Mesodermal cell (in vitro differentiated cells): Measurements from ENCODE around the gene RNF183.

ENCODE experiments used
- H3K27ac ChIP-seq: 2 replicates; pipeline ENCODE4 v1.7.0; 2013; ENCODE audit warnings: mild to moderate bottlenecking, low read depth, low read length, moderate library complexity; ENCODE audit not compliant: severe bottlenecking
- H3K36me3 ChIP-seq: 2 replicates; pipeline ENCODE4 v1.7.1; 2013; ENCODE audit warnings: mild to moderate bottlenecking, low read length, moderate library complexity; ENCODE audit not compliant: control insufficient read depth, insufficient read depth
- H3K4me1 ChIP-seq: one replicate; pipeline ENCODE4 v1.7.1; 2013; ENCODE audit warnings: mild to moderate bottlenecking, low read length; ENCODE audit not compliant: insufficient read depth, control insufficient read depth, poor library complexity, severe bottlenecking
- H3K4me3 ChIP-seq: 2 replicates; pipeline ENCODE4 v1.7.0; 2013; ENCODE audit warnings: low read length, control low read depth, mild to moderate bottlenecking; ENCODE audit not compliant: insufficient read depth, poor library complexity, severe bottlenecking; ENCODE audit errors: extremely low read depth
- H3K9me3 ChIP-seq: 2 replicates; pipeline ENCODE4 v1.7.1; 2013; ENCODE audit warnings: mild to moderate bottlenecking, low read length, moderate library complexity; ENCODE audit not compliant: control insufficient read depth
- WGBS, 2 experiments: methylation state at CpG; one replicate each; pipeline ENCODE4 v1.1.5; 2013; ENCODE audit warnings: missing lambda C conversion rate in 2 of 2; ENCODE audit not compliant: insufficient coverage in 2 of 2; 5-methylcytosine and 5-hydroxymethylcytosine counted together

RNF183 gene

DNA sequence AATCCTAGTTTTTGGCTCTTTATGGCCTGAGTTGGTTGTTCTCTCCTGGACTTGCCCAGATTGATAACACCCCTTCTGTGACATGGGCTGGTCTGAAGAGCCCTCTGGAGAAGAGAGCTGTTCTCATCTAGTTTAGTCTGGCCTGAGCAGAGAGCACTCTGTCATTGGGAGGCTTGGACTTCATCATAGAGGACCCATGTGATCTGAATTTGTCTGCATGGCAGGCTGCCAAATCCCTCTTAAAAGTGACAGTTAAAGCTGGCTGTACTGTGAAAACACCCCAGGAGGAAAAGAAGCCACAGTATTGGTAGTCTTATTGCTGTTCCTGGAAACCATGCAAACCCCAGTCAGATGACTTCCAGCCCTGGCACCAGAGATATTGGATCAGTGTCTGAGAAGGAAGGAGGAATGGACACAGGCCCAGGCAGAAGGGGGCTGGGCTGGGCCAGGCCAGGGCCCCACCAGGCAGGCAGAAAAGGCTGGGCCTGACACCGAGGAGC lies 40.6 kb upstream of the RNF183 start:
- H3K4me3 ChIP-seq = no peak overlapping the region
- no peak overlapping the region for H3K27ac ChIP-seq
- 80% methylated on average over 1 of the region's 1 CpG; no CpG with 5 or more reads in 1 of the 2 experiments for WGBS, 2 experiments
- no peaks in the 10 kb centered on the region for H3K9me3 ChIP-seq
- H3K36me3 ChIP-seq = no peaks in the 10 kb centered on the region
- no peaks in the 10 kb centered on the region for H3K4me1 ChIP-seq

GRCh38 chr9:113341712-113342410 lies 38.7 kb upstream of the RNF183 start:
- H3K4me3 ChIP-seq = no peak overlapping the region
- no peaks in the 10 kb centered on the region for H3K36me3 ChIP-seq
- WGBS, 2 experiments = 68 to 76% methylated on average over 8 to 9 of the region's 9 CpGs
- H3K9me3 ChIP-seq = no peaks in the 10 kb centered on the region
- H3K4me1 ChIP-seq = no peaks in the 10 kb centered on the region
- no peak overlapping the region for H3K27ac ChIP-seq

GRCh38 chr9:113340011-113340699 lies 37.0 kb upstream of the RNF183 start, which contains the start of gene WDR31:
WDR31 (minus strand) TSS chr9:113340275; CDS start chr9:113332022, 8,253 bp downstream.
- peak within 1 kb of the TSS; percentile 54 for H3K4me3 ChIP-seq
- H3K9me3 ChIP-seq = no peaks in the 10 kb centered on the region
- no peaks in the 10 kb centered on the region for H3K36me3 ChIP-seq
- 1% methylated on average over 36 to 40 of the region's 46 CpGs for WGBS, 2 experiments
- no peaks in the 10 kb centered on the region for H3K4me1 ChIP-seq
- H3K27ac ChIP-seq = no peak within 1 kb of the TSS

GRCh38 chr9:113337714-113338113 lies 34.5 kb upstream of the RNF183 start:
- no peaks in the 10 kb centered on the region for H3K9me3 ChIP-seq
- no CpG with 5 or more reads among the region's 2 CpGs for WGBS, 2 experiments
- H3K4me1 ChIP-seq = no peaks in the 10 kb centered on the region
- no peak overlapping the region for H3K27ac ChIP-seq
- no peak overlapping the region for H3K4me3 ChIP-seq
- no peaks in the 10 kb centered on the region for H3K36me3 ChIP-seq

DNA sequence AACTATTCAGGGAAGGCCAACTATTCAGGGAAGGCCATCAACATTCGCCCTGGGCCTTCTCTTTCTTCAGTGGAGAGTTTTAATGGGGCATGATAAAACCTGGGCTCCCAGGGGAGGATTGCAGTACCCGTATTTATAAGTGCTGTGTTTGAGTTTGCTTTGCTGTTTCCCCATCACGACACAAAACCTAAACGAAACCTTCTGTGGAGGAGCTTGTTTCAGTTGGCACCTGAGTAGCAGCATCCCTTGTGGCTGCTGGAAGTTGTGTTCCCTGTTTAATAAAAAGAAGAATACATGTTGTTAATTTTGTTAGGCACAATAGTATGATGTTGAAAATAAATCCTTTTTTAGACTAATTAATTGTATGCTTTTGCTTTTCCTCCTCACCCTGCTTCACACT lies 28.6 kb upstream of the RNF183 start:
- H3K27ac ChIP-seq = no peak overlapping the region
- H3K36me3 ChIP-seq = no peaks in the 10 kb centered on the region
- no peak overlapping the region for H3K4me3 ChIP-seq
- WGBS, 2 experiments = 80 to 90% methylated on average over 3 to 4 of the region's 4 CpGs
- H3K4me1 ChIP-seq = no peaks in the 10 kb centered on the region
- no peaks in the 10 kb centered on the region for H3K9me3 ChIP-seq

DNA sequence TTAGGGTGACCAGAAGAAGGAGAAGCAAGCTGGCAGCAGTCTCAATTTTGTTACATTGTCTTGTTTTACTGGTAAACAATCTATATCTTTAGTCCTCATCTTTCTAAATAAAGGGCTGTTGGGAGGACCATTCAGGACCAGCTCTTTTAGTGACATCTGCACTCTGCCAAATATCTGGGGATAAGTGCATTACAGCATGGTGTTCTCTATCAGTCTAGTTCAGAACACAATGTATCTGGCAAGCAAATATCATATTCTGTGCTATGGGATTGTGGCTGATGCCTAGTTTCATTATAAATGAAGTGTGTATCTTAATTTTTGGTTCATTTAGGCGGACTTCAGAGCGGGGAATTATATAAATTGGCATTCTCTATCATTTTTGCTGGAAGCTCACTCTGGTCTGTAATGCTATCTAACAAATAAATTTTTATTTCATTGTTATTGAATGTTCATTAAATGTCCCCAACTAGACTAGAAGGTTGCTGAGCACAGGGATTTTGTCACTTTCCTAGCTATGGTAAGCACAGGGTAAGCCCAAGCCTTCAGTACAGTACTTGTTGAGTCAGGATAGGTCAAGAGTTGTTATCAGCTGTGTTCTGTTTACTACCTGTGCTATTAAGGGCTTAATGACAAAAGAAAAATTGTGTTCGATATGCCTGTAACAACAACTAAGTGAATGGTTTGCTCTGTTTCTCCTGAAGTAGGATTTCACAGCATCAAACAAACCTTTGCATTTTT lies 25.0 kb upstream of the RNF183 start:
- WGBS, 2 experiments = 100% methylated on average over 1 to 2 of the region's 3 CpGs
- Histone ChIP-seq H3K27ac (no peak overlapping the region), H3K4me3 (no peak overlapping the region), H3K36me3 (no peaks in the 10 kb centered on the region), H3K4me1 (no peaks in the 10 kb centered on the region), H3K9me3 (no peaks in the 10 kb centered on the region)

GRCh38 chr9:113326230-113326629 lies 23.1 kb upstream of the RNF183 start:
- Histone ChIP-seq H3K36me3 (no peaks in the 10 kb centered on the region), H3K9me3 (no peaks in the 10 kb centered on the region), H3K27ac (no peak overlapping the region), H3K4me3 (no peak overlapping the region), H3K4me1 (no peaks in the 10 kb centered on the region)
- WGBS, 2 experiments = 85 to 93% methylated on average over 3 of the region's 4 CpGs

GRCh38 chr9:113322671-113323070 lies 19.5 kb upstream of the RNF183 start:
- no peaks in the 10 kb centered on the region for H3K4me1 ChIP-seq
- no peaks in the 10 kb centered on the region for H3K36me3 ChIP-seq
- no peaks in the 10 kb centered on the region for H3K9me3 ChIP-seq
- no peak overlapping the region for H3K27ac ChIP-seq
- no peak overlapping the region for H3K4me3 ChIP-seq
- WGBS, 2 experiments = 77 to 83% methylated on average over 6 of the region's 6 CpGs

GRCh38 chr9:113320051-113320450 lies 16.9 kb upstream of the RNF183 start:
- 88 to 89% methylated on average over 2 to 3 of the region's 3 CpGs for WGBS, 2 experiments
- no peak overlapping the region for H3K27ac ChIP-seq
- H3K4me1 ChIP-seq = no peaks in the 10 kb centered on the region
- no peaks in the 10 kb centered on the region for H3K9me3 ChIP-seq
- H3K4me3 ChIP-seq = no peak overlapping the region
- H3K36me3 ChIP-seq = no peaks in the 10 kb centered on the region

- no peaks in the 10 kb centered on the region for H3K9me3 ChIP-seq
- no peaks in the 10 kb centered on the region for H3K4me1 ChIP-seq
- no peaks in the 10 kb centered on the region for H3K36me3 ChIP-seq
- H3K27ac ChIP-seq = no peak overlapping the region
- 100% methylated on average over 1 of the region's 2 CpGs for WGBS, 2 experiments
- no peak overlapping the region for H3K4me3 ChIP-seq
Observed at GRCh38 chr9:113319054-113319453, 15.9 kb upstream of the RNF183 start.
